Panc1 (cell line): ENCODE data around the gene NFILZ.

ENCODE experiments used
- CTCF ChIP-seq: fragments of 450-650 bp; IDR thresholded peaks from 2 replicates; pipeline ENCODE4 v1.5.1; 2017; ENCODE audit warnings: mild to moderate bottlenecking
- SIN3A ChIP-seq: IDR thresholded peaks from 2 replicates; pipeline ENCODE4 v1.6.1; 2012; ENCODE audit warnings: low read depth, mild to moderate bottlenecking, low read length, moderate library complexity, borderline replicate concordance; ENCODE audit not compliant: insufficient read depth

- no peak for TF ChIP-seq CTCF
- TF ChIP-seq SIN3A, result no peak
Measured at GRCh38 chr19:8673276-8673891, 43.0 kb downstream of the NFILZ start.
